Natural killer cell (primary cell): Measurements from ENCODE around the gene MIER2. TPM values are rescaled to one million over a fixed set of nuclear protein-coding genes. Genes with fewer than 3 reads are reported as not detected.

Experiments
- ATAC-seq, 3 donors: fragments of 150-1000 bp in 2 of 3; fragments of 200-7000 bp in 1 of 3; cut with Tn5 transposase; 1 replicate in 1 of 3; 2 replicates in 2 of 3; pipeline ENCODE4 v1.10.0; 2021; ENCODE audit warnings: mild to moderate bottlenecking in 2 of 3, moderate library complexity in 2 of 3
- DNase-seq, 2 donors: peaks; one replicate each; pipeline versions ENCODE4 v3.0.0 to v3.0.0-alpha.2; 2013 to 2021; ENCODE audit warnings: mixed read lengths in 1 of 2
- H3K27ac ChIP-seq: one replicate; pipeline ENCODE4 v1.5.1; 2013; ENCODE audit warnings: mild to moderate bottlenecking, low read length
- H3K27me3 ChIP-seq: one replicate; pipeline ENCODE4 v1.6.1; 2013; ENCODE audit warnings: low read length; ENCODE audit not compliant: control insufficient read depth, insufficient read depth
- H3K36me3 ChIP-seq: one replicate; pipeline ENCODE4 v1.6.1; 2013; ENCODE audit warnings: low read length; ENCODE audit not compliant: control insufficient read depth, insufficient read depth
- H3K4me1 ChIP-seq: one replicate; pipeline ENCODE4 v1.6.1; 2013; ENCODE audit warnings: low read length; ENCODE audit not compliant: control insufficient read depth, insufficient read depth
- H3K4me3 ChIP-seq: one replicate; pipeline ENCODE4 v1.5.1; 2013; ENCODE audit warnings: low read length
- H3K9me3 ChIP-seq: one replicate; pipeline ENCODE4 v1.6.1; 2013; ENCODE audit warnings: low read length; ENCODE audit not compliant: control insufficient read depth, insufficient read depth
- H3K27ac Mint-ChIP-seq, 2 donors: one replicate each; pipeline ENCODE4 v1.8.0; 2022; ENCODE audit warnings: mild to moderate bottlenecking in 2 of 2, mixed read lengths in 2 of 2, moderate library complexity in 1 of 2
- H3K27me3 Mint-ChIP-seq, 2 donors: one replicate each; pipeline ENCODE4 v1.8.0; 2022; ENCODE audit warnings: low read depth in 2 of 2, mixed read lengths in 2 of 2
- H3K36me3 Mint-ChIP-seq: one replicate; pipeline ENCODE4 v1.8.0; 2022; ENCODE audit warnings: mixed read lengths
- H3K4me1 Mint-ChIP-seq, 2 donors: one replicate each; pipeline ENCODE4 v1.8.0; 2022; ENCODE audit warnings: mixed read lengths in 2 of 2
- H3K4me3 Mint-ChIP-seq: one replicate; pipeline ENCODE4 v1.8.0; 2022; ENCODE audit warnings: mild to moderate bottlenecking, moderate library complexity, mixed read lengths
- H3K9me3 Mint-ChIP-seq, 2 donors: one replicate each; pipeline ENCODE4 v1.8.0; 2022; ENCODE audit warnings: mixed read lengths in 2 of 2
- WGBS: methylation state at CpG from one replicate; pipeline ENCODE4 v1.1.7; 2013; ENCODE audit warnings: missing lambda C conversion rate; ENCODE audit not compliant: insufficient coverage; 5-methylcytosine and 5-hydroxymethylcytosine counted together
- intact Hi-C: fragments of 100-400 bp; cut with micrococcal nuclease; formaldehyde crosslinking; loops from one replicate; pipeline ENCODE4 v1.14.2; 2022
- total RNA-seq, 4 donors: library from RNA; stranded (reverse); fragments of 120-200 nt in 1 of 4; gene quantifications; one replicate each; pipeline versions ENCODE4 v1.2.3 to v1.2.4, GENCODE V29; 2013 to 2022
- TF ChIP-seq, protein P1 (sequence below): fragments of 200-600 bp; IDR thresholded peaks from one replicate; pipeline ENCODE4 v1.8.0; 2022; ENCODE audit warnings: antibody characterized with exemption

MIER2 gene
- total RNA-seq, 3 donors from 2014 or later (not counting 1 experiment from before 2014, with no cell fraction given): 14.8 to 17.7 (median 15.4) TPM

DNA sequence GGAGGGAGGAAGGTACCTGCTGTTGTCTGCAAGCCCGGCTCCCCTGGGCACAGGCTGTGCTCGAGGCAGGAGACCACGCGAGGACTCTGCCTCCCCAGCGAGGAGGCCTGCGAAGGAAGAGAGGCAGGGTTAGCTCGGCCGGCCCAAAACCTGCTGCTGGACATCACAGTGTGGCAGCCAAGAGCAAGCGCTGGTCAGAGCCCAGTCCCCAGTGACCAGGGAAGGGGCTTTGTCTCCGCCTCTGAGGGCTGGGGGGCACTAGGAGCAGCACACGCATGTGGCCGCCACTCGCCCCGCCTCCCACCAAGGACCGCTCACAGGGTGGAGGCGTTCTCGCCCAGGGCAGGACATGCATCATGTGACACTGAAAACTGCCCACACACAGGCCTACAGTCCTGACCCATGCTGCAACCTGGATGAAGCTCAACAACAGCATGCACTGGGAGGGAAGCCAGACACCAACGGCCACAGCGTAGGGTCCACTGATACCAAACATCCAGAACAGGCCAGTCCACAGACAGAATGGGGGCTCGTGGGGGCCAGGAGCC lies 8.5 kb downstream of the MIER2 start:
- 96% methylated on average over 20 of the region's 20 CpGs for WGBS
- Mint-ChIP-seq H3K4me3 (no peak overlapping the region), H3K27ac (no peak overlapping the region), H3K27me3 (no peaks in the 10 kb centered on the region), H3K36me3 (no peaks in the 10 kb centered on the region), H3K4me1 (peaks cover 29 to 34% of the 10 kb centered on the region in 2 donors), H3K9me3 (no peaks in the 10 kb centered on the region)
- ATAC-seq (no peak), DNase-seq (no peak)
- no peak overlapping the region for H3K27ac ChIP-seq
- no peak overlapping the region for H3K4me3 ChIP-seq
- intact Hi-C loops: no loop called here
- TF ChIP-seq, protein P1, sequence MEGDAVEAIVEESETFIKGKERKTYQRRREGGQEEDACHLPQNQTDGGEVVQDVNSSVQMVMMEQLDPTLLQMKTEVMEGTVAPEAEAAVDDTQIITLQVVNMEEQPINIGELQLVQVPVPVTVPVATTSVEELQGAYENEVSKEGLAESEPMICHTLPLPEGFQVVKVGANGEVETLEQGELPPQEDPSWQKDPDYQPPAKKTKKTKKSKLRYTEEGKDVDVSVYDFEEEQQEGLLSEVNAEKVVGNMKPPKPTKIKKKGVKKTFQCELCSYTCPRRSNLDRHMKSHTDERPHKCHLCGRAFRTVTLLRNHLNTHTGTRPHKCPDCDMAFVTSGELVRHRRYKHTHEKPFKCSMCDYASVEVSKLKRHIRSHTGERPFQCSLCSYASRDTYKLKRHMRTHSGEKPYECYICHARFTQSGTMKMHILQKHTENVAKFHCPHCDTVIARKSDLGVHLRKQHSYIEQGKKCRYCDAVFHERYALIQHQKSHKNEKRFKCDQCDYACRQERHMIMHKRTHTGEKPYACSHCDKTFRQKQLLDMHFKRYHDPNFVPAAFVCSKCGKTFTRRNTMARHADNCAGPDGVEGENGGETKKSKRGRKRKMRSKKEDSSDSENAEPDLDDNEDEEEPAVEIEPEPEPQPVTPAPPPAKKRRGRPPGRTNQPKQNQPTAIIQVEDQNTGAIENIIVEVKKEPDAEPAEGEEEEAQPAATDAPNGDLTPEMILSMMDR: no peak
- H3K4me1 ChIP-seq: peaks cover 8% of the 10 kb centered on the region
- H3K27me3 ChIP-seq: no peaks in the 10 kb centered on the region
- no peaks in the 10 kb centered on the region for H3K9me3 ChIP-seq
- peaks cover 8% of the 10 kb centered on the region for H3K36me3 ChIP-seq

DNA sequence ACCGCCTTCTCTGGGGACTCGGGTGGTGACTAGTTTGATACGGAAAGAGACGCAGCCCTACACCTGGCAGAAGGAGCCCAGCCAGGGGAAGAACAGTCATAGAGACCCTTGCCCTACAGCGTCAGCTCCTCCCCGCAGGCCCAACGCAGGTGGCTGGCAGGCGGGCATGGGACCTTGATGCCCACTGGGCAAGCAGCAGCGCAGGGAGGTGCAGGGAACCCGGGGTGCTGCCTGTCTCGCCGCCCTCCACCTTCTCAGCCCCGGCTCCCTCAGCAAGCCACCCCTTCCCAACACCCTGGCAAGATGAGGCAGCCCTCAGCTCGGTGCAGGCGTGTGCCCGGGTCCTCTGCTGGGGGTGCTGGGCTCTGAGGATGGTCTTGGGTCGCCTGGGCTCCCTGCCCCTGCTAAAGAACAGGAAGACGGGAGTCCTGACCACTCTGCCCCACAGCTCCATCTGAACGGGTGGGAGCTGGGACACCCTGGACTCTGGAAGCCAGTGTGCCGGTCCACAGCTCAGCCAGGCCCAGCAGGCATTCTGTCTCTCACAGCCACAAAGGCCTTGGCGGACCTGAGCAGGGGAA lies 9.0 kb downstream of the MIER2 start:
- Mint-ChIP-seq H3K36me3 (peaks cover 5% of the 10 kb centered on the region), H3K27me3 (no peaks in the 10 kb centered on the region), H3K27ac (no peak overlapping the region), H3K9me3 (no peaks in the 10 kb centered on the region), H3K4me1 (peaks cover 23 to 28% of the 10 kb centered on the region in 2 donors), H3K4me3 (no peak overlapping the region)
- Histone ChIP-seq H3K27me3 (no peaks in the 10 kb centered on the region), H3K4me3 (no peak overlapping the region), H3K36me3 (peaks cover 12% of the 10 kb centered on the region), H3K4me1 (peaks cover 2% of the 10 kb centered on the region), H3K27ac (no peak overlapping the region), H3K9me3 (peaks cover 2% of the 10 kb centered on the region)
- intact Hi-C loops: no loop called here
- TF ChIP-seq, protein P1: no peak
- ATAC-seq: no peak
- 92% methylated on average over 21 of the region's 21 CpGs for WGBS
- DNase-seq: no peak

DNA sequence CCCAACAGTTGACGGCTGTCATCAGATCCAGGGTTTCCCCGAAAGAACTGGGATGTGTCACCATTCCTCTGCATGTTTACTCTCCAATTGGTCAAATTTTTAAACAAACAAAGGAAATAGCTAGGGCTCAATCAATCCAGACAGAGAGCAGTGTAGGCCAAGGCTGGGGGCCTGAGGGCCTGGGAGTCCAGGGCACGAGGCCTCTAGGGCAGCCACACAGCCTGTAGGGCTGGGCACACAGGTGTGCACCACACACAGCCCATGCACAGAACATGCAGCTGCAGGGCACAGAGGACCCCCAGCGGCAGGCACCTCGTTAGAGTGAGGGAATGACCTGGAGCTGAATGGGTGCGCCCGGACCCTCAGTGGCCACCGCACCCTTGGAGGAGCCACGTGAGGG lies 9.5 kb downstream of the MIER2 start:
- Histone ChIP-seq H3K9me3 (peaks cover 4% of the 10 kb centered on the region), H3K4me3 (no peak overlapping the region), H3K27me3 (no peaks in the 10 kb centered on the region), H3K4me1 (no peaks in the 10 kb centered on the region), H3K27ac (no peak overlapping the region), H3K36me3 (peaks cover 14% of the 10 kb centered on the region)
- no peaks in the 10 kb centered on the region for H3K27me3 Mint-ChIP-seq
- peaks cover 7% of the 10 kb centered on the region for H3K36me3 Mint-ChIP-seq
- H3K9me3 Mint-ChIP-seq: no peaks in the 10 kb centered on the region
- DNase-seq (no peak), ATAC-seq (no peak)
- peaks cover 21 to 26% of the 10 kb centered on the region in 2 donors for H3K4me1 Mint-ChIP-seq
- H3K4me3 Mint-ChIP-seq: no peak overlapping the region
- WGBS: 93% methylated on average over 9 of the region's 9 CpGs
- no peak overlapping the region for H3K27ac Mint-ChIP-seq
- intact Hi-C loops: no loop called here
- TF ChIP-seq, protein P1: no peak
